Nephron progenitor cell (in vitro differentiated cells): ENCODE measurements around the gene LHPP.

Source experiments
- DNase-seq: peaks from one replicate; pipeline ENCODE4 v3.0.0; 2021
- H3K27ac Mint-ChIP-seq: 2 replicates; pipeline ENCODE4 v1.8.0; 2021; ENCODE audit warnings: mild to moderate bottlenecking, moderate library complexity, mixed read lengths
- H3K27me3 Mint-ChIP-seq: 2 replicates; pipeline ENCODE4 v1.8.0; 2021; ENCODE audit warnings: mild to moderate bottlenecking, low read depth, mixed read lengths; ENCODE audit not compliant: poor library complexity
- H3K36me3 Mint-ChIP-seq: 2 replicates; pipeline ENCODE4 v1.8.0; 2021; ENCODE audit warnings: low read depth, mixed read lengths
- H3K4me1 Mint-ChIP-seq: 2 replicates; pipeline ENCODE4 v1.8.0; 2021; ENCODE audit warnings: mixed read lengths
- H3K4me3 Mint-ChIP-seq: 2 replicates; pipeline ENCODE4 v1.8.0; 2021; ENCODE audit warnings: mild to moderate bottlenecking, moderate library complexity, mixed read lengths
- H3K9me3 Mint-ChIP-seq: 2 replicates; pipeline ENCODE4 v1.8.0; 2021; ENCODE audit warnings: mild to moderate bottlenecking, moderate library complexity, mixed read lengths
- CTCF ChIP-seq: fragments of 200-600 bp; sonication (generic); IDR thresholded peaks from 2 replicates; pipeline ENCODE4 v1.5.0; 2021; ENCODE audit warnings: antibody characterized with exemption

Gene LHPP

DNA sequence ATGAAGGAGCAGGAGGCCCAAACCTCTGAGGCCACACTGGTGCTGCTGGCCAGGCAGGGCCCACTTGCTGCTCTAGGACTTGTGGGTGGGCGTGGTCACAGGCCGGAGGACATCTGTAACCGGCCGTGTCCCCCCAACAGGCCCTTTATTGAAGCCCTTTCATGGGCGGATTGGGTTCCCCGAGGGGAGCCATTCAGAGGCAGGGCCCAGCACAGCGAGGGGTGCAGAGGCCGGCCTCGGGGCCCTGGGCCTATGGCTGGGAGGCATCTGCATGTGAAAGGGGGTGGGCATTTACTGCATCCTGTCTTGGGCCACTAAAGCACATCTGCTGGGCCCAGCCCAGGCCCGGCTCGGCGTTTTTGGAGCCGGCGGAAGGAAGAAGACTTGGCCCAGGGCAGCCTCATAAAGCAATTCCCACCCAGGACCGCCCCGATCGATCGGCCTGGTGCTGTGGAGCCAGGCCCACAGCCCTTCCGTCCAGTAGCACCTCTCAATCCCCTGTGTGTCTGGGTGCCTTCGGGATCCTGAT lies 8.4 kb downstream of the LHPP start:
- no peak for DNase-seq
- no peaks in the 10 kb centered on the region for H3K36me3 Mint-ChIP-seq
- no peak overlapping the region for H3K4me3 Mint-ChIP-seq
- no peaks in the 10 kb centered on the region for H3K9me3 Mint-ChIP-seq
- H3K27me3 Mint-ChIP-seq, result peaks cover 13% of the 10 kb centered on the region
- no peak overlapping the region for H3K27ac Mint-ChIP-seq
- H3K4me1 Mint-ChIP-seq, result peaks cover 32% of the 10 kb centered on the region
- no peak for TF ChIP-seq CTCF

DNA sequence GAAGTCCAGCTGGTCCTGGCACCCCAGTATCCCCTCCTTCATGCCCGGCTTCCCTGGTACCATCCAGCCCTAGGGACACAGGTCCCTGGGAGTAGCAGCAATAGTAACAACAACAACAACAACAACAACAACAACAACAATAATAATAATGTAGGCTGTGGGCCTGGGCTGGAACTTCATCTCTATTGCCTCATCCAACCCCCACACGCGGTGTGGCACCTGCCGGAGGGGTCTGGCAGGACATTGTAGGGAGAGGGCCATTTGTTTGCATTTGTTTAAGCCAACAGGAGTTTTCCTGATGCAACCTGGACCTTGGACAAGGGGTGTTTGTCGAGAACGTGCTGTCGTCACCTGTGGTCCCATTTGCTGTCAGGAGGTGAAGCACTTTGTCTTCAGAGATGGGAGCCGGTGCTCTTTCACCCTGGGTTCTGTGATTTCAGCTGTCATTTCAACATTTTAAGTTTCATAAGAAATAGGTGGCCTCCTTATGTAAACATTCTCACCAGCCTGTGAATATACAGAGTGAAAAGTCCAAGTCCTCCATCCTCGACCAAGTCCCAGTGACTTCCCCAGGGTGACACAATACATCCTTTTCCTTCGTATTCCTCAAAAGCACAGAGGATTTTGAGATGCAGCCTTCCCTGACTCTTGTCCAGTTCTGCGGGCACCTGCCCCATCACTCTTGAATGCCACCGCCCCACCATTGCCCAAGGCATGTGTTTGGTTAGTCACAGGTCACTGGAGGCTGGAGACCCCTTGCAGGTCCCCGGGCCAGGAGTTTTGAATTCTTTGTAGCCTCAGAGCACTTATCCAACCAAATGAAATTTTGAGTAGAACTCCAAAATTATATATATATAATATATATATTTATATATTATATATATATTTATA lies 9.2 kb downstream of the LHPP start:
- no peak overlapping the region for H3K27ac Mint-ChIP-seq
- DNase-seq, result no peak
- TF ChIP-seq CTCF, result no peak
- peaks cover 9% of the 10 kb centered on the region for H3K27me3 Mint-ChIP-seq
- H3K9me3 Mint-ChIP-seq, result no peaks in the 10 kb centered on the region
- H3K36me3 Mint-ChIP-seq, result no peaks in the 10 kb centered on the region
- peaks cover 31% of the 10 kb centered on the region for H3K4me1 Mint-ChIP-seq
- H3K4me3 Mint-ChIP-seq, result no peak overlapping the region

DNA sequence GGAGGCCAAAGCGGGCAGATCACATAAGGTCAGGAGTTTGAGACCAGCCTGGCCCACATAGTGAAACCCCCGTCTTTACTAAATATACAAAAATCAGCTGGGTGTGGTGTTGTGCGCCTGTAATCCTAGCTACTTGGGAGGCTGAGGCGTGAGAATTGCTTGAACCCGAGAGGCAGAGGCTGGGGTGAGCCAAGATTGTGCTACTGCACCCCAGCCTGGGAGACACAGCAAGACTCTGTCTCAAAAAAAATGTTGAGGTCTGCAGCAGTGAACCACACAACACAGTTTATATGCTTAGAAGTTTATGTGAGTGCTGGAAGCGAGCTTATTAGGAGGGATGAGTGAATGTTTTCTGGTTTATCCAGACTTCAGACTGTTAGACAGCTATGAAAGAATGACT lies 10.4 kb downstream of the LHPP start:
- TF ChIP-seq CTCF, result no peak
- H3K27me3 Mint-ChIP-seq, result peaks cover 9% of the 10 kb centered on the region
- no peak overlapping the region for H3K4me3 Mint-ChIP-seq
- DNase-seq, result no peak
- H3K27ac Mint-ChIP-seq, result no peak overlapping the region
- H3K4me1 Mint-ChIP-seq, result peaks cover 26% of the 10 kb centered on the region
- no peaks in the 10 kb centered on the region for H3K9me3 Mint-ChIP-seq
- no peaks in the 10 kb centered on the region for H3K36me3 Mint-ChIP-seq

DNA sequence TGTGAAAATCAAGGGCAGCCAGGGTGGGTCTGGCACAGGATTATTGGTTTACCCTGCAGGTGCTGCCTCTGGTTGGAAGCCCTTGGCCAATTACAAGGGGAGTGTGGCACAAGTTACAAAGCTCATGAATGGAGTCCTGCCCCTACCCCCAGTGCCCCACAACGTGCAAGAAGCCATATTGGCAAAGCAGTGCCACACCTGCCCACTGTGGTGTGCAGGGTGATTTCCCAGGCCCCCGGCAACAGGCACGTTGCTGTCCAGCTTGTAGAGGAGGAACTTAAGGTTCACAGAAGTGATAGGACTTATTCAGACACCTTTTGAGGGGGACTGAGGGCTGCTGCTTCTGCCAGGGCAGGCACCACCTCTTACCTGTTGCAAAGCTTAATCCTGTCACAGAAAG lies 11.4 kb downstream of the LHPP start:
- H3K36me3 Mint-ChIP-seq, result no peaks in the 10 kb centered on the region
- DNase-seq, result no peak
- peaks cover 9% of the 10 kb centered on the region for H3K27me3 Mint-ChIP-seq
- no peaks in the 10 kb centered on the region for H3K9me3 Mint-ChIP-seq
- no peak overlapping the region for H3K4me3 Mint-ChIP-seq
- TF ChIP-seq CTCF, result no peak
- H3K4me1 Mint-ChIP-seq, result peaks cover 28% of the 10 kb centered on the region
- no peak overlapping the region for H3K27ac Mint-ChIP-seq

GRCh38 chr10:124474514-124475070 lies 13.0 kb downstream of the LHPP start:
- Mint-ChIP-seq H3K4me1 (peaks cover 29% of the 10 kb centered on the region), H3K36me3 (no peaks in the 10 kb centered on the region), H3K27ac (peak overlapping the region; percentile 77), H3K9me3 (no peaks in the 10 kb centered on the region), H3K27me3 (peaks cover 6% of the 10 kb centered on the region), H3K4me3 (no peak overlapping the region)
- DNase-seq, result no peak
- no peak for TF ChIP-seq CTCF
